ENCODE results near the gene WDFY3. TPM values are rescaled to one million over a fixed set of nuclear protein-coding genes. Genes with fewer than 3 reads are reported as not detected.

WDFY3 gene
- total and polyA plus RNA-seq, 9 of the 15 experiments (the other 6 are each of a cell fraction or from before 2014, with no cell fraction given), result 0.58 to 13.5 (median 9.4) TPM

DNA sequence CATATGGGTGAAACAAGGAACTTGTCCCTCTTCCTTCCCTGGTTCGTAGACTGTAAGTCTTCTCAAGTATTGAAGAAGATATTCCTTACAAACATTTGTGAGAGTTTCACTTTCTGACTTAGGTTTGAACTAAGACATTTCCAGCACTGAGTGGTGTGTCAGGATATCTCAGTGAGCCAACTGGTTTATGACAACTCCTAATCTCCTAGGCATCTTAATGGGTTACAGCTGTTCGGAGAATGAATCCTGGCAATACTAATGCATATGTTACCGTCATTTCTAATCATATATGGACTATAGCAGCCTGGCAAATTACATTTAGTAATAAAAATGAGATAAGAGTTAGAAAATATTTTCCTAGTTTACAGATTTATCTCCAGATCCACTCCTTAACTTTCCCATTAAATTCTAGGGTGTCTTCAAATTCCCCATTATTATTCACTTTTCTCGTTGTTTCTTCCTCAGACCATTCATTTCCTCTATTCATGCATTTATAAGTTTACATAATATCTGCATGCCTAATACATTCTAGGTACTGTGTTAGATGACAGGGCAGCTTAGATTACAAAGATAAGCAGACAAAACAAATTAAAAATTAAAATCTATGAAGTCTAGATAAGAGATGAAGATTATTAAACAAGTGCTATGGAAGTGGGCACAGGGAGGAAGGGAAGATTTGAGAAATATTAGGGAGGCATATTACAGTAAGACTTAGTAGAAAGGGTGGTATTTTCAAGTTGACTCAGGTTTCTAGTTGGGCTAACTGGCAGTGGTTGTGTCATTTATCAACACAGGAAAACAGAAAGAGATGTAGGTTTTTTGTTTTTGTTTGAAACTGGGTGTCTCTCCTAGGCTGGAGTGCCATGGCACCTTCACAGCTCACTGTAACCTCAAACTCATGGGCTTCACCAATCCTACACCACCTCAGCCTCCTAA lies 173.9 kb downstream of the WDFY3 start:
- ChIA-PET CTCF (ENCODE audit: low intra/inter-chr PET ratio) (no interaction called here), POLR2A (interaction anchor here (1.3 kb wide), 1 partner anchor 12 kb away, joined by 4 read pairs; no protein-coding TSS in a partner anchor)
- Histone ChIP-seq H3K4me3 (no peak overlapping the region), H3K27me3 (ENCODE audit: control insufficient read depth in 2 of 2, insufficient read depth in 2 of 2, low read length in 2 of 2) (no peaks in the 10 kb centered on the region), H3K4me2 (ENCODE audit: insufficient read depth, low read length) (no peak overlapping the region), H3K9me1 (ENCODE audit: control insufficient read depth, insufficient read depth, low read length) (no peaks in the 10 kb centered on the region), H3K9ac (ENCODE audit: insufficient read depth in 1 of 2, low read depth in 2 of 2, low read length in 2 of 2) (no peak overlapping the region), H3K4me1 (replicated peaks in 1 of 2; ENCODE audit: control insufficient read depth in 2 of 2, insufficient read depth in 2 of 2, low read length in 2 of 2) (no peaks in the 10 kb centered on the region), H3K79me2 (ENCODE audit: control insufficient read depth, insufficient read depth, low read length) (no peaks in the 10 kb centered on the region), H4K20me1 (replicated peaks; ENCODE audit: control insufficient read depth, insufficient read depth, low read length) (no peaks in the 10 kb centered on the region), H3K9me3 (replicated peaks; ENCODE audit: control insufficient read depth, insufficient read depth, low read depth, low read length) (no peaks in the 10 kb centered on the region), H3K27ac (ENCODE audit: extremely low read depth, low read depth, low read length) (no peak overlapping the region), H3K36me3 (ENCODE audit: control insufficient read depth, insufficient read depth, low read length) (no peaks in the 10 kb centered on the region; the same call in 2 of the 3 replicates), H2AFZ (ENCODE audit: low read depth, low read length) (no peak overlapping the region)
- intact Hi-C loops (cut with micrococcal nuclease) (no loop called here), in situ Hi-C loops (cut with MboI) (no loop called here)
- DNase-seq (ENCODE audit: extremely low read depth in 1 of 4, low spot score in 3 of 4) (no peak), FAIRE-seq (no peak), ATAC-seq (no peak)
- WGBS (ENCODE audit: insufficient coverage, low coverage, missing lambda C conversion rate), result 27% methylated on average over 4 of the region's 4 CpGs
- no TSS peak for BruUV-seq (replicated peaks)
- TF ChIP-seq, protein P1, sequence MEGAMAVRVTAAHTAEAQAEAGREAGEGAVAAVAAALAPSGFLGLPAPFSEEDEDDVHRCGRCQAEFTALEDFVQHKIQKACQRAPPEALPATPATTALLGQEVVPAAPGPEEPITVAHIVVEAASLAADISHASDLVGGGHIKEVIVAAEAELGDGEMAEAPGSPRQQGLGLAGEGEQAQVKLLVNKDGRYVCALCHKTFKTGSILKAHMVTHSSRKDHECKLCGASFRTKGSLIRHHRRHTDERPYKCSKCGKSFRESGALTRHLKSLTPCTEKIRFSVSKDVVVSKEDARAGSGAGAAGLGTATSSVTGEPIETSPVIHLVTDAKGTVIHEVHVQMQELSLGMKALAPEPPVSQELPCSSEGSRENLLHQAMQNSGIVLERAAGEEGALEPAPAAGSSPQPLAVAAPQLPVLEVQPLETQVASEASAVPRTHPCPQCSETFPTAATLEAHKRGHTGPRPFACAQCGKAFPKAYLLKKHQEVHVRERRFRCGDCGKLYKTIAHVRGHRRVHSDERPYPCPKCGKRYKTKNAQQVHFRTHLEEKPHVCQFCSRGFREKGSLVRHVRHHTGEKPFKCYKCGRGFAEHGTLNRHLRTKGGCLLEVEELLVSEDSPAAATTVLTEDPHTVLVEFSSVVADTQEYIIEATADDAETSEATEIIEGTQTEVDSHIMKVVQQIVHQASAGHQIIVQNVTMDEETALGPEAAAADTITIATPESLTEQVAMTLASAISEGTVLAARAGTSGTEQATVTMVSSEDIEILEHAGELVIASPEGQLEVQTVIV (CRISPR knock-in tag; IDR thresholded peaks at IDR 0.05; ENCODE audit: borderline replicate concordance), result no peak
- TF ChIP-seq ZNF133 (CRISPR knock-in tag; IDR thresholded peaks at IDR 0.05) (no peak), ZNF76 (CRISPR knock-in tag; IDR thresholded peaks at IDR 0.05; ENCODE audit: borderline replicate concordance) (no peak), ZFP1 (CRISPR knock-in tag; IDR thresholded peaks at IDR 0.05) (no peak), HOXB6 (CRISPR knock-in tag; IDR thresholded peaks at IDR 0.05; ENCODE audit: borderline replicate concordance) (no peak), RBFOX2 (IDR thresholded peaks at IDR 0.05; ENCODE audit: low read depth, low read length) (no peak), RUNX1 (IDR thresholded peaks at IDR 0.05; ENCODE audit: low read depth) (no peak), CREM (IDR thresholded peaks at IDR 0.05; ENCODE audit: low read depth) (no peak), ZNF184 (CRISPR knock-in tag; IDR thresholded peaks at IDR 0.05) (no peak), HMG20B (CRISPR knock-in tag; IDR thresholded peaks at IDR 0.05) (no peak)
- TF ChIP-seq, protein P2, sequence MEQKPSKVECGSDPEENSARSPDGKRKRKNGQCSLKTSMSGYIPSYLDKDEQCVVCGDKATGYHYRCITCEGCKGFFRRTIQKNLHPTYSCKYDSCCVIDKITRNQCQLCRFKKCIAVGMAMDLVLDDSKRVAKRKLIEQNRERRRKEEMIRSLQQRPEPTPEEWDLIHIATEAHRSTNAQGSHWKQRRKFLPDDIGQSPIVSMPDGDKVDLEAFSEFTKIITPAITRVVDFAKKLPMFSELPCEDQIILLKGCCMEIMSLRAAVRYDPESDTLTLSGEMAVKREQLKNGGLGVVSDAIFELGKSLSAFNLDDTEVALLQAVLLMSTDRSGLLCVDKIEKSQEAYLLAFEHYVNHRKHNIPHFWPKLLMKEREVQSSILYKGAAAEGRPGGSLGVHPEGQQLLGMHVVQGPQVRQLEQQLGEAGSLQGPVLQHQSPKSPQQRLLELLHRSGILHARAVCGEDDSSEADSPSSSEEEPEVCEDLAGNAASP (IDR thresholded peaks at IDR 0.05), result no peak
- TF ChIP-seq, protein P3, sequence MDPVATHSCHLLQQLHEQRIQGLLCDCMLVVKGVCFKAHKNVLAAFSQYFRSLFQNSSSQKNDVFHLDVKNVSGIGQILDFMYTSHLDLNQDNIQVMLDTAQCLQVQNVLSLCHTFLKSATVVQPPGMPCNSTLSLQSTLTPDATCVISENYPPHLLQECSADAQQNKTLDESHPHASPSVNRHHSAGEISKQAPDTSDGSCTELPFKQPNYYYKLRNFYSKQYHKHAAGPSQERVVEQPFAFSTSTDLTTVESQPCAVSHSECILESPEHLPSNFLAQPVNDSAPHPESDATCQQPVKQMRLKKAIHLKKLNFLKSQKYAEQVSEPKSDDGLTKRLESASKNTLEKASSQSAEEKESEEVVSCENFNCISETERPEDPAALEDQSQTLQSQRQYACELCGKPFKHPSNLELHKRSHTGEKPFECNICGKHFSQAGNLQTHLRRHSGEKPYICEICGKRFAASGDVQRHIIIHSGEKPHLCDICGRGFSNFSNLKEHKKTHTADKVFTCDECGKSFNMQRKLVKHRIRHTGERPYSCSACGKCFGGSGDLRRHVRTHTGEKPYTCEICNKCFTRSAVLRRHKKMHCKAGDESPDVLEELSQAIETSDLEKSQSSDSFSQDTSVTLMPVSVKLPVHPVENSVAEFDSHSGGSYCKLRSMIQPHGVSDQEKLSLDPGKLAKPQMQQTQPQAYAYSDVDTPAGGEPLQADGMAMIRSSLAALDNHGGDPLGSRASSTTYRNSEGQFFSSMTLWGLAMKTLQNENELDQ (CRISPR knock-in tag; IDR thresholded peaks at IDR 0.05; ENCODE audit: borderline replicate concordance), result no peak
- TF ChIP-seq, protein P4, sequence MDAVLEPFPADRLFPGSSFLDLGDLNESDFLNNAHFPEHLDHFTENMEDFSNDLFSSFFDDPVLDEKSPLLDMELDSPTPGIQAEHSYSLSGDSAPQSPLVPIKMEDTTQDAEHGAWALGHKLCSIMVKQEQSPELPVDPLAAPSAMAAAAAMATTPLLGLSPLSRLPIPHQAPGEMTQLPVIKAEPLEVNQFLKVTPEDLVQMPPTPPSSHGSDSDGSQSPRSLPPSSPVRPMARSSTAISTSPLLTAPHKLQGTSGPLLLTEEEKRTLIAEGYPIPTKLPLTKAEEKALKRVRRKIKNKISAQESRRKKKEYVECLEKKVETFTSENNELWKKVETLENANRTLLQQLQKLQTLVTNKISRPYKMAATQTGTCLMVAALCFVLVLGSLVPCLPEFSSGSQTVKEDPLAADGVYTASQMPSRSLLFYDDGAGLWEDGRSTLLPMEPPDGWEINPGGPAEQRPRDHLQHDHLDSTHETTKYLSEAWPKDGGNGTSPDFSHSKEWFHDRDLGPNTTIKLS (IDR thresholded peaks at IDR 0.05; ENCODE audit: borderline replicate concordance, low read depth), result no peak
